Mesenchymal stem cell (in vitro differentiated cells and primary cell): Measurements from ENCODE around the gene ADPRH.

Experiments
- DNase-seq: peaks from one replicate; pipeline ENCODE4 v3.0.0-alpha.2; 2013
- H2AFZ ChIP-seq: one replicate; pipeline ENCODE4 v1.6.1; 2013; ENCODE audit warnings: low read depth, mild to moderate bottlenecking, control low read depth, inconsistent platforms, low read length, moderate library complexity
- H2AK5ac ChIP-seq: 2 replicates; pipeline ENCODE4 v1.6.1; 2013; ENCODE audit warnings: low read length, moderate library complexity, mild to moderate bottlenecking, inconsistent platforms; ENCODE audit not compliant: severe bottlenecking
- H2BK120ac ChIP-seq: one replicate; pipeline ENCODE4 v1.6.1; 2013; ENCODE audit warnings: low read depth, mild to moderate bottlenecking, inconsistent platforms, low read length, moderate library complexity
- H2BK12ac ChIP-seq, 2 experiments: one replicate each; pipeline ENCODE4 v1.6.1; 2013; ENCODE audit warnings: inconsistent platforms in 2 of 2, low read length in 2 of 2, mild to moderate bottlenecking in 2 of 2, moderate library complexity in 2 of 2, control low read depth in 1 of 2
- H2BK15ac ChIP-seq: one replicate; pipeline ENCODE4 v1.6.1; 2013; ENCODE audit warnings: mild to moderate bottlenecking, low read depth, inconsistent platforms; ENCODE audit not compliant: poor library complexity, severe bottlenecking
- H2BK5ac ChIP-seq: 2 replicates; pipeline ENCODE4 v1.6.1; 2013; ENCODE audit warnings: low read depth, mild to moderate bottlenecking, low read length, control low read depth, inconsistent platforms; ENCODE audit not compliant: poor library complexity, severe bottlenecking
- H3K14ac ChIP-seq, 2 experiments: one replicate each; pipeline ENCODE4 v1.6.1; 2013; ENCODE audit warnings: inconsistent platforms in 2 of 2, low read length in 2 of 2, control low read depth in 1 of 2, mild to moderate bottlenecking in 1 of 2, moderate library complexity in 1 of 2
- H3K18ac ChIP-seq, 2 experiments: one replicate each; pipeline ENCODE4 v1.6.1; 2013; ENCODE audit warnings: inconsistent platforms in 2 of 2, low read length in 2 of 2, control low read depth in 1 of 2, low read depth in 1 of 2, mild to moderate bottlenecking in 1 of 2
- H3K23ac ChIP-seq, 2 experiments: one replicate each; pipeline ENCODE4 v1.6.1; 2013; ENCODE audit warnings: inconsistent platforms in 2 of 2, low read length in 2 of 2, mild to moderate bottlenecking in 2 of 2, moderate library complexity in 2 of 2, control low read depth in 1 of 2
- H3K27ac ChIP-seq: 2 replicates; pipeline ENCODE4 v1.5.1; 2013; ENCODE audit warnings: mild to moderate bottlenecking, moderate library complexity, low read length, control low read depth, inconsistent platforms; ENCODE audit not compliant: poor library complexity, severe bottlenecking
- H3K27me3 ChIP-seq, 2 experiments: 2 replicates each; pipeline versions ENCODE4 v1.6.1 to v1.7.0; 2013; ENCODE audit warnings: low read length in 2 of 2, mild to moderate bottlenecking in 2 of 2, moderate library complexity in 2 of 2, control low read depth in 1 of 2, inconsistent platforms in 1 of 2; ENCODE audit not compliant: control insufficient read depth in 1 of 2, insufficient read depth in 1 of 2
- H3K36me3 ChIP-seq, 2 experiments: 2 replicates each; pipeline versions ENCODE4 v1.6.1 to v1.7.0; 2013; ENCODE audit warnings: low read length in 2 of 2, control low read depth in 1 of 2, inconsistent platforms in 1 of 2, low read depth in 1 of 2, mild to moderate bottlenecking in 1 of 2; ENCODE audit not compliant: insufficient read depth in 2 of 2, control insufficient read depth in 1 of 2
- H3K4ac ChIP-seq, 2 experiments: one replicate each; pipeline ENCODE4 v1.6.1; 2013; ENCODE audit warnings: inconsistent platforms in 2 of 2, low read length in 2 of 2, mild to moderate bottlenecking in 2 of 2, moderate library complexity in 2 of 2, control low read depth in 1 of 2, low read depth in 1 of 2
- H3K4me1 ChIP-seq: 2 replicates; pipeline ENCODE4 v1.6.1; 2013; ENCODE audit warnings: low read depth, low read length, control low read depth; ENCODE audit not compliant: control insufficient read depth, insufficient read depth
- H3K4me2 ChIP-seq: 2 replicates; pipeline ENCODE4 v1.6.1; 2013; ENCODE audit warnings: low read length, mild to moderate bottlenecking, inconsistent platforms; ENCODE audit not compliant: poor library complexity, severe bottlenecking
- H3K4me3 ChIP-seq, 2 experiments: 2 replicates each; pipeline versions ENCODE4 v1.5.1 to v1.7.0; 2013; ENCODE audit warnings: low read length in 2 of 2, mild to moderate bottlenecking in 2 of 2, control low read depth in 1 of 2, low read depth in 1 of 2; ENCODE audit not compliant: insufficient read depth in 1 of 2
- H3K79me1 ChIP-seq: replicated peaks from 2 replicates; pipeline ENCODE4 v1.6.1; 2013; ENCODE audit warnings: mild to moderate bottlenecking, control low read depth, low read length, inconsistent platforms; ENCODE audit not compliant: poor library complexity, severe bottlenecking
- H3K9ac ChIP-seq: 2 replicates; pipeline ENCODE4 v1.7.0; 2013; ENCODE audit warnings: mild to moderate bottlenecking, low read length, moderate library complexity
- H3K9me3 ChIP-seq: 2 replicates; pipeline ENCODE4 v1.7.0; 2013; ENCODE audit warnings: mild to moderate bottlenecking, low read length; ENCODE audit not compliant: control insufficient read depth
- H4K8ac ChIP-seq: one replicate; pipeline ENCODE4 v1.6.1; 2013; ENCODE audit warnings: inconsistent platforms, mild to moderate bottlenecking, low read length, moderate library complexity
- H4K91ac ChIP-seq: one replicate; pipeline ENCODE4 v1.6.1; 2013; ENCODE audit warnings: mild to moderate bottlenecking, low read length, inconsistent platforms
- WGBS: methylation state at CpG from one replicate; pipeline ENCODE4 v1.1.7; 2013; ENCODE audit warnings: mixed read lengths; 5-methylcytosine and 5-hydroxymethylcytosine counted together

The ADPRH gene

DNA sequence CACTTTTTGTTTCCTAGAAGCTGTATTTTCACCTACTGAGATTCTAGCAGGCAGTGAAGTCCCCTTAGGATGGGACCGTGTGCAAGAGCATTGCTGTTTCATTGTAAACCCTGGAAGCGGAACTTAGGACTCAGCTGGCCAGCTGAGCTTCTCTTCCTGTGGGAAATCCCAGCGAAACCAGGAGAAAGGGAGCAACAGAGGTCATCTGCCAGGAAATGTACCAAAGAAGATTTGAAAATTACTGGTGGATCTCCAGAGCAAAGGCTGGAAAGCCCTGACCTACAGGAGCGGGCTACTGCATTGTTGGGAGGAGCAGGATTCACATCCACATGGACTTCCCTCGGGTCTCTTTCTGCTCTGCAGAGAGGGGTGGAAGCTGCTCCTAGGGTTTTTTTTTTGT, 7.6 kb upstream of the ADPRH start:
- Histone ChIP-seq H2AK5ac (no peak overlapping the region), H3K18ac (no peak overlapping the region), H3K9me3 (no peaks in the 10 kb centered on the region), H2BK12ac (no peak overlapping the region), H3K4me1 (no peaks in the 10 kb centered on the region), H2BK5ac (no peak overlapping the region), H3K36me3 (no peaks in the 10 kb centered on the region), H3K4me3 (no peak overlapping the region), H2AFZ (no peak overlapping the region), H3K14ac (no peak overlapping the region), H2BK120ac (no peak overlapping the region), H4K8ac (no peak overlapping the region), H3K79me1 (no peaks in the 10 kb centered on the region), H3K4ac (no peak overlapping the region), H3K27ac (no peak overlapping the region), H3K27me3 (peaks cover 0 to 3% of the 10 kb centered on the region in 2 experiments), H3K9ac (no peak overlapping the region), H4K91ac (no peak overlapping the region), H2BK15ac (no peak overlapping the region), H3K4me2 (no peak overlapping the region), H3K23ac (no peak overlapping the region)
- WGBS, result 55% methylated on average over 5 of the region's 5 CpGs
- DNase-seq, result no peak

DNA sequence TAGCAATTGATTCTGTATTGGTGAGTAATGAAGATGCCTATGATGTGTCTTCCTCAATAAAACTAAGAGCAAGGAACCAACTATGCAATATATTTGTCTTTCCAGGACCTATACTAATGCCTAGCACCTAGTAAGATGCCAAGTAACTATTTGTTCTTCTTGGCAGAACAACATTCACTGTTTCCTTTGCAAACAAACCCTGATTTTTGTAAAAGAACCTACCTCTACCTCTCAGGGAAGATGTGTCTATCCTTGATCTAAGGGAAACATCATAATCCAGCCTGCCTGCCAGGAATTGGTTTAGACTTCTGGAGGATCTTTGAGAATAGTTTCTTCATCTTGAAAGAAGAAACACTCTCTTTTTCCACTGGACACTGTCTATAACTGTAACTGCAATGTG, 3.8 kb upstream of the ADPRH start:
- Histone ChIP-seq H3K9me3 (no peaks in the 10 kb centered on the region), H3K4ac (no peak overlapping the region), H2BK15ac (no peak overlapping the region), H3K27ac (no peak overlapping the region), H3K79me1 (no peaks in the 10 kb centered on the region), H3K36me3 (no peaks in the 10 kb centered on the region), H3K4me1 (peaks cover 2% of the 10 kb centered on the region), H2AFZ (no peak overlapping the region), H3K9ac (no peak overlapping the region), H4K91ac (no peak overlapping the region), H3K14ac (no peak overlapping the region), H2AK5ac (no peak overlapping the region), H3K4me2 (no peak overlapping the region), H2BK5ac (no peak overlapping the region), H2BK120ac (no peak overlapping the region), H3K23ac (no peak overlapping the region), H4K8ac (no peak overlapping the region), H3K18ac (no peak overlapping the region), H3K4me3 (no peak overlapping the region), H2BK12ac (no peak overlapping the region), H3K27me3 (no peaks in the 10 kb centered on the region)
- DNase-seq, result no peak

GRCh38 chr3:119580067-119580760, 922 bp downstream of the ADPRH start:
- peak overlapping the region; percentile 55 to 73 for H3K18ac ChIP-seq
- no peaks in the 10 kb centered on the region for H3K79me1 ChIP-seq
- WGBS, result 58% methylated on average over 4 of the region's 16 CpGs
- H2AK5ac ChIP-seq, result peak overlapping the region; percentile 53
- peak overlapping the region; percentile 54 for H2AFZ ChIP-seq
- H3K27me3 ChIP-seq, result no peaks in the 10 kb centered on the region
- H3K36me3 ChIP-seq, result no peaks in the 10 kb centered on the region
- no peak overlapping the region for H2BK120ac ChIP-seq
- peak overlapping the region; percentile 64 for H3K27ac ChIP-seq
- H3K4me3 ChIP-seq, result peak overlapping the region; percentile 36 to 71
- no peak overlapping the region for H4K91ac ChIP-seq
- no peak overlapping the region for H2BK12ac ChIP-seq
- H3K4me2 ChIP-seq, result peak overlapping the region; percentile 98
- no peak overlapping the region for H2BK5ac ChIP-seq
- H3K4me1 ChIP-seq, result peaks cover 6% of the 10 kb centered on the region
- H3K4ac ChIP-seq, result peak overlapping the region in 1 of 2 experiments; percentile 24
- H3K23ac ChIP-seq, result no peak overlapping the region
- H3K9me3 ChIP-seq, result no peaks in the 10 kb centered on the region
- DNase-seq, result no peak
- H4K8ac ChIP-seq, result peak overlapping the region; percentile 97
- H3K14ac ChIP-seq, result no peak overlapping the region
- H3K9ac ChIP-seq, result peak overlapping the region; percentile 90
- H2BK15ac ChIP-seq, result peak overlapping the region; percentile 41

- H3K36me3 ChIP-seq, result peaks cover 4 to 7% of the 10 kb centered on the region in 2 experiments
- no peaks in the 10 kb centered on the region for H3K9me3 ChIP-seq
- H3K14ac ChIP-seq, result no peak overlapping the region
- H3K4me1 ChIP-seq, result peaks cover 8% of the 10 kb centered on the region
- no peak overlapping the region for H3K18ac ChIP-seq
- no peak overlapping the region for H3K4me2 ChIP-seq
- peak; percentile 18 for DNase-seq
- H3K27ac ChIP-seq, result no peak overlapping the region
- H3K4me3 ChIP-seq, result no peak overlapping the region
- H2BK5ac ChIP-seq, result no peak overlapping the region
- H2BK120ac ChIP-seq, result no peak overlapping the region
- no peak overlapping the region for H2BK12ac ChIP-seq
- H3K9ac ChIP-seq, result no peak overlapping the region
- H4K8ac ChIP-seq, result no peak overlapping the region
- H3K4ac ChIP-seq, result no peak overlapping the region
- H2AK5ac ChIP-seq, result no peak overlapping the region
- no peak overlapping the region for H3K23ac ChIP-seq
- no peak overlapping the region for H4K91ac ChIP-seq
- H2AFZ ChIP-seq, result no peak overlapping the region
- no peaks in the 10 kb centered on the region for H3K79me1 ChIP-seq
- no peaks in the 10 kb centered on the region for H3K27me3 ChIP-seq
- WGBS, result 95% methylated on average over 6 of the region's 6 CpGs
- no peak overlapping the region for H2BK15ac ChIP-seq
Observed at GRCh38 chr3:119582178-119582577, 2.9 kb downstream of the ADPRH start.
